IMR-90 (cell line): Measurements from ENCODE around the gene TSSK2.

Source experiments
- CEBPB ChIP-seq: IDR thresholded peaks from 2 replicates; pipeline ENCODE4 v1.6.1; 2012; ENCODE audit warnings: low read depth, low read length, improper control_type of control experiment
- CTCF ChIP-seq: conservative IDR thresholded peaks from 2 replicates; pipeline ENCODE4 v1.5.1; 2012; ENCODE audit warnings: mild to moderate bottlenecking, low read depth, low read length, improper control_type of control experiment
- ELK1 ChIP-seq: fragments of 150-350 bp; IDR thresholded peaks from 2 replicates; pipeline ENCODE4 v1.6.1; 2016; ENCODE audit warnings: low read depth, mild to moderate bottlenecking, low read length, moderate library complexity, borderline replicate concordance
- FOS ChIP-seq: fragments of 150-350 bp; IDR thresholded peaks from 2 replicates; pipeline ENCODE4 v1.6.1; 2016; ENCODE audit warnings: low read depth, low read length
- MAFK ChIP-seq: IDR thresholded peaks from 2 replicates; pipeline ENCODE4 v1.6.1; 2012; ENCODE audit warnings: low read depth, low read length, improper control_type of control experiment
- MXI1 ChIP-seq: IDR thresholded peaks from 2 replicates; pipeline ENCODE4 v1.6.1; 2012; ENCODE audit warnings: low read depth, mild to moderate bottlenecking, low read length, moderate library complexity, borderline replicate concordance
- POLR2A ChIP-seq: IDR thresholded peaks from 2 replicates; pipeline ENCODE4 v1.6.1; 2012; ENCODE audit warnings: mild to moderate bottlenecking, low read depth, low read length
- RAD21 ChIP-seq: IDR thresholded peaks from 2 replicates; pipeline ENCODE4 v1.6.1; 2012; ENCODE audit warnings: low read length, improper control_type of control experiment
- RFX5 ChIP-seq: IDR thresholded peaks from 2 replicates; pipeline ENCODE4 v1.8.0; 2012; ENCODE audit warnings: low read depth, mild to moderate bottlenecking, low read length, moderate library complexity
- SMC3 ChIP-seq: fragments of 150-350 bp; IDR thresholded peaks from 2 replicates; pipeline ENCODE4 v1.6.1; 2016; ENCODE audit warnings: low read depth, mild to moderate bottlenecking, antibody characterized with exemption, low read length, moderate library complexity
- USF2 ChIP-seq: fragments of 150-350 bp; IDR thresholded peaks from 2 replicates; pipeline ENCODE4 v1.6.1; 2017; ENCODE audit warnings: mild to moderate bottlenecking, antibody characterized with exemption, low read length, low read depth

- TF ChIP-seq CTCF (no peak), SMC3 (no peak), ELK1 (no peak), CEBPB (no peak), FOS (no peak), POLR2A (no peak), USF2 (no peak), RFX5 (no peak), MXI1 (no peak), RAD21 (no peak), MAFK (no peak)
Observed at GRCh38 chr22:19094393-19094997, 36.6 kb upstream of the TSSK2 start.
